Heart left ventricle (tissue), 16 donors: ENCODE results near the gene CABLES1. TPM values are rescaled to one million over a fixed set of nuclear protein-coding genes. Genes with fewer than 3 reads are reported as not detected.

Source experiments
- ATAC-seq, 4 donors: fragments of 200-7000 bp; cut with Tn5 transposase; one replicate each; pipeline ENCODE4 v1.9.1; 2020 to 2022; ENCODE audit warnings: moderate library complexity in 4 of 4, mild to moderate bottlenecking in 3 of 4, moderate number of reproducible peaks in 1 of 4
- DNase-seq, 5 donors: peaks; one replicate each; pipeline ENCODE4 v3.0.0-alpha.2; 2020
- H3K27ac ChIP-seq, 12 donors: fragments of 200-600 bp; sonication (generic) in 4 of 12; one replicate each; pipeline versions ENCODE4 v1.5.0 to v1.8.0; 2016 to 2022; ENCODE audit warnings: mild to moderate bottlenecking in 2 of 12
- H3K27me3 ChIP-seq, 9 donors: fragments of 200-600 bp; sonication (generic) in 2 of 9; one replicate each; pipeline versions ENCODE4 v1.5.1 to v1.8.0; 2016 to 2022; ENCODE audit warnings: mild to moderate bottlenecking in 3 of 9
- H3K36me3 ChIP-seq, 9 donors: fragments of 200-600 bp; sonication (generic) in 2 of 9; one replicate each; pipeline versions ENCODE4 v1.5.0 to v1.8.0; 2018 to 2022; ENCODE audit warnings: mild to moderate bottlenecking in 2 of 9
- H3K4me1 ChIP-seq, 12 donors: fragments of 200-600 bp; sonication (generic) in 4 of 12; one replicate each; pipeline versions ENCODE4 v1.5.0 to v1.8.0; 2016 to 2022; ENCODE audit warnings: mild to moderate bottlenecking in 3 of 12
- H3K4me3 ChIP-seq, 12 donors: fragments of 200-600 bp; sonication (generic) in 4 of 12; one replicate each; pipeline versions ENCODE4 v1.5.0 to v1.8.0; 2017 to 2022; ENCODE audit warnings: mild to moderate bottlenecking in 9 of 12, moderate library complexity in 4 of 12
- H3K9me3 ChIP-seq, 12 donors: fragments of 200-600 bp; sonication (generic) in 4 of 12; one replicate each; pipeline versions ENCODE4 v1.5.0 to v1.8.0; 2016 to 2022; ENCODE audit warnings: mild to moderate bottlenecking in 1 of 12
- POLR2A ChIP-seq, 2 donors: fragments of 450-650 bp; IDR thresholded peaks; one replicate each; pipeline ENCODE4 v1.6.1; 2017; ENCODE audit warnings: antibody characterized with exemption in 2 of 2, mild to moderate bottlenecking in 2 of 2, moderate library complexity in 2 of 2
- WGBS, 4 donors: extraction: QIAGEN DNeasy Blood & Tissue Kit in 2 of 4; methylation state at CpG; one replicate each; pipeline versions ENCODE4 v1.1.5 to v1.1.7; 2013 to 2018; 5-methylcytosine and 5-hydroxymethylcytosine counted together
- intact Hi-C, 10 donors: fragments of 100-400 bp; cut with DNase I; formaldehyde crosslinking; loops; one replicate each; pipeline versions ENCODE4 v1.11.1 to v1.14.2; 2022
- polyA plus RNA-seq, 2 donors: library from polyadenylated mRNA; stranded (reverse); fragments of 200-250 nt; gene quantifications; one replicate each; pipeline ENCODE4 v1.2.3, GENCODE V29; 2013
- total RNA-seq, 9 donors: library from RNA; depleted of rRNA in 2 of 9; stranded (reverse); fragments of >200 nt in 2 of 9; fragmentation: NEBNext Ultra II Directional in 3 of 9; extraction: Animal tissue kit (Norgen Biotek cat#: 25700) in 3 of 9; gene quantifications; one replicate each; pipeline versions ENCODE4 v1.1.0 to v1.2.4, GENCODE V29; 2016 to 2023
- TF ChIP-seq, protein P1 (sequence below), 12 donors: fragments of 200-600 bp; sonication (generic) in 4 of 12; IDR thresholded peaks; one replicate each; pipeline versions ENCODE4 v1.5.0 to v1.8.0; 2018 to 2022; ENCODE audit warnings: antibody characterized with exemption in 12 of 12, mild to moderate bottlenecking in 5 of 12
- donor health status: ischemic (EF 13 %, LVEDD 7.1; RV severe dilation, severe dysfunction).
- donor health status: healthy with polysubstance abuse.
- donor health status: DM: no; HTN: yes; CAD: no.
- donor health status: DM: no; HTN: no; CAD: no.
- donor health status: ischemic (EF 25% LVEDD 6.9; RV normal size, moderate dysfunction).
- donor health status: ischemic (EF 25% LVEDD 5.7; RV mildly dilated, moderate dysfunction).
- donor health status: healthy.
- donor health status: DM: yes; HTN: yes; CAD: no.
- donor health status: ischemic (EF 35%, LVEDD 5.7; RV mildly dilated, moderate dysfunction).
- donor health status: nonischemic (EF 11% LVEDD 7.7; RV severe dilation, severe dysfunction).
- donor health status: DM: yes; HTN: yes; CAD: no.
- donor health status: PGD.
- donor health status: ischemic (EF 29% LVEDD 5.4; RV normal size, mild dysfunction).
- donor health status: nonischemic (EF 23%, LVEDD 6.1; RV moderate dilation, normal function).

The CABLES1 gene
- total and polyA plus RNA-seq, 11 donors, result 0.28 to 7.2 (median 2.1) TPM

DNA sequence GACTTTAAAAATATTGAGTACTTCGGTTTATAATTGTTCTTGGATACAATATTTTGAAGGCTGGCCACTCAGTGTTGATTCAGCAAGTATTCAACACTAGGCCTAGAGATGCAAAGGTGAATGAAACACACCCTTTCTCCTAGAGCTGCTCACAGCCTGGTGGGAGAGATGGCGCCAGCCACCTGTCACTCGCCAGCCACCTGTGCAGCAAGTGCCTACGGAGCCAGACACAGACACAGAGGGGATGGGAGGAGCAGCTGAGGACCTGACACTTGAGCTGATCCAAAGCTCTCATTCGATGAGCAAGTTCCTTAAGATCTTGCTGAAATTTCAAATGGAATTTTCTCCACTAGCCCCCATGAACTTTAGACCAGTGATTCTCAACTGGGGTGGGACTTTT, 166.7 kb downstream of the CABLES1 start:
- H3K4me1 ChIP-seq, result peaks cover 0 to 10% (median 0%) of the 10 kb centered on the region in 12 donors
- TF ChIP-seq, protein P1, sequence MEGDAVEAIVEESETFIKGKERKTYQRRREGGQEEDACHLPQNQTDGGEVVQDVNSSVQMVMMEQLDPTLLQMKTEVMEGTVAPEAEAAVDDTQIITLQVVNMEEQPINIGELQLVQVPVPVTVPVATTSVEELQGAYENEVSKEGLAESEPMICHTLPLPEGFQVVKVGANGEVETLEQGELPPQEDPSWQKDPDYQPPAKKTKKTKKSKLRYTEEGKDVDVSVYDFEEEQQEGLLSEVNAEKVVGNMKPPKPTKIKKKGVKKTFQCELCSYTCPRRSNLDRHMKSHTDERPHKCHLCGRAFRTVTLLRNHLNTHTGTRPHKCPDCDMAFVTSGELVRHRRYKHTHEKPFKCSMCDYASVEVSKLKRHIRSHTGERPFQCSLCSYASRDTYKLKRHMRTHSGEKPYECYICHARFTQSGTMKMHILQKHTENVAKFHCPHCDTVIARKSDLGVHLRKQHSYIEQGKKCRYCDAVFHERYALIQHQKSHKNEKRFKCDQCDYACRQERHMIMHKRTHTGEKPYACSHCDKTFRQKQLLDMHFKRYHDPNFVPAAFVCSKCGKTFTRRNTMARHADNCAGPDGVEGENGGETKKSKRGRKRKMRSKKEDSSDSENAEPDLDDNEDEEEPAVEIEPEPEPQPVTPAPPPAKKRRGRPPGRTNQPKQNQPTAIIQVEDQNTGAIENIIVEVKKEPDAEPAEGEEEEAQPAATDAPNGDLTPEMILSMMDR (IDR thresholded peaks at IDR 0.05), result no peak
- no peaks in the 10 kb centered on the region for H3K27me3 ChIP-seq
- 92 to 96% (median 95%) methylated on average over 5 of the region's 5 CpGs for WGBS, 4 donors
- H3K9me3 ChIP-seq, result no peaks in the 10 kb centered on the region
- no peak for DNase-seq
- intact Hi-C loops, result no loop called here
- H3K4me3 ChIP-seq, result no peak overlapping the region
- no peak for ATAC-seq
- H3K36me3 ChIP-seq, result peaks cover 0 to 3% (median 0%) of the 10 kb centered on the region in 9 donors
- no peak overlapping the region for H3K27ac ChIP-seq

DNA sequence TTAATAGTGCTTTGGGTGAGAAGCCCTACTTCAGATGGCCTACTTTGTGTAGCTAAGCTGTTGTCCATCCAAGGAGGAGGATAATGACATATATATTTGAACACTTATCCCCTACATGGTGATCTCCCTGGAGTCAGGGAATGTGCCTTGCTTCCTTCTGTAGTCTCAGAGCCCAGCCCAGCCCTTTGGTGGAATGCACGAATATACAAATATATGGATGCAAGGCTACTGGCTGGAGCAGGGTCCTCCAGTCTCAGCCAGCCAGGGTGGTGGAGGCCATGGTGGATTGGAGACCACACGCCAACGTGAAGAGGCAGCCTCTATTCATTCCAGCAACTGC, 167.2 kb downstream of the CABLES1 start:
- intact Hi-C loops, result no loop called here
- no peaks in the 10 kb centered on the region for H3K9me3 ChIP-seq
- no peak overlapping the region for H3K4me3 ChIP-seq
- peak overlapping the region in 1 of 12 donors; percentile 41 for H3K27ac ChIP-seq
- ATAC-seq (peak in 1 of 4 donors; percentile 27), DNase-seq (no peak)
- H3K27me3 ChIP-seq, result no peaks in the 10 kb centered on the region
- 93 to 97% (median 93%) methylated on average over 3 of the region's 3 CpGs for WGBS, 4 donors
- H3K36me3 ChIP-seq, result no peaks in the 10 kb centered on the region
- TF ChIP-seq POLR2A (IDR thresholded peaks at IDR 0.05), result no peak
- TF ChIP-seq, protein P1 (IDR thresholded peaks at IDR 0.05), result no peak
- peaks cover 0 to 15% (median 0%) of the 10 kb centered on the region in 12 donors for H3K4me1 ChIP-seq

DNA sequence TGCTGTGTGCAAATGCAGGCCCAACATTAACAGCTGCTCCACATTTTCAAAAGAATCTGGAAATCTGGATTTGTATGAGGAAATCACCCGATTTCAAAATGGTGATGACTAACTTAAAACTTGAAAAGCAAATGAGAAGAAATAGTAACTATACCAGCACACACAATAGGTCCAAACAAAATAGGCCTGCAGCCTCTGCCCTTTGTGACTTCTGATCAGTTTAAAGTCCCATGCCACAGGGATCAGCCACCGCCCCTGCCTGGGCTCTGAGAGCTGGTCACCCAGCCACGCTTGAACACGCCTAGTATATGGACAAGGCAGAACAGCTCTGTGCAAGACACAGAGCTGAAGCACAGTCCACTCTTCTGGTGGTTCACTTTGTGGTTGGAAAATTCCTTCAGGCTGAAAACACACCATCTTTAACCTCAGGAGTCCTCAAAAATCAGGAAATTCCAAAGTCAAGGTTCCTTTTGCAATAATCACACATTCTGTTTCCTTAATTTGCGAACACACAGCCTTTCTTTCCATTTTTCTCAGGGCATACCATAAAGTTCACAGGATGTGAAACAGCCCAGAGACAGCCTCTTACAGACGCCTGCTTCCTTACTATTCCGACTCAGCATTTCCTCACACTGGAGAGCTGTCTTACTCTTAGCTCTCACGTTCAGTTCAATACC, 167.7 kb downstream of the CABLES1 start:
- 80 to 83% (median 81%) methylated on average over 8 of the region's 8 CpGs for WGBS, 4 donors
- peak overlapping the region in 3 of 12 donors; percentile 20 to 41 (median 34) for H3K27ac ChIP-seq
- ATAC-seq (peak in 1 of 4 donors; percentile 47), DNase-seq (no peak)
- TF ChIP-seq, protein P1 (IDR thresholded peaks at IDR 0.05), result no peak
- TF ChIP-seq POLR2A (IDR thresholded peaks at IDR 0.05), result no peak
- no peak overlapping the region for H3K4me3 ChIP-seq
- no peaks in the 10 kb centered on the region for H3K9me3 ChIP-seq
- H3K4me1 ChIP-seq, result peaks cover 0 to 20% (median 0%) of the 10 kb centered on the region in 12 donors
- intact Hi-C loops, result no loop called here
- H3K36me3 ChIP-seq, result no peaks in the 10 kb centered on the region
- H3K27me3 ChIP-seq, result no peaks in the 10 kb centered on the region

DNA sequence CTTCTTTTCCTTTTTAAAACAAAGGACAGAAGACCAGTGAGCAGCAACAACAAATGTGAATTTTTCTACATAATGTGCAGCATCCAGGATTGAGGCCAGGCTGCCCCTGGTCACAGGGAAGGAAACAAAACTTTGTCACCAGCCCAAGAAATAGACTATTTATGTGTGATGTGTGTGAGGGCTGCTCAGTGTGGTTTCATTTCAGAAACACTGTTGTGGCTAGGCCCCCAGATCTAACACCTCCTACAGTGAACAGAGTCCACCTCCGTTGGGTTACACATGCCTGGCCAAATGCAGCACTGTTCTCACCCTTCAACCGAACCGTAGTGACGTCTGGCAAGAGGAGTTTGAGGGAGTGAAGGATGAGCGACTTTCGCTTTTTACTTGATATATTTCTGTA, 171.5 kb downstream of the CABLES1 start:
- TF ChIP-seq, protein P1 (IDR thresholded peaks at IDR 0.05), result no peak
- no peak for TF ChIP-seq POLR2A (IDR thresholded peaks at IDR 0.05)
- Histone ChIP-seq H3K9me3 (no peaks in the 10 kb centered on the region), H3K27me3 (no peaks in the 10 kb centered on the region), H3K4me1 (peaks cover 0 to 22% (median 0%) of the 10 kb centered on the region in 12 donors), H3K4me3 (no peak overlapping the region), H3K36me3 (no peaks in the 10 kb centered on the region), H3K27ac (no peak overlapping the region)
- ATAC-seq (no peak), DNase-seq (no peak)
- WGBS, 4 donors, result 82 to 88% (median 82%) methylated on average over 6 of the region's 6 CpGs
- intact Hi-C loops, result no loop called here
